GM23338 (cell line): ENCODE measurements around the gene NEO1. TPM values are rescaled to one million over a fixed set of nuclear protein-coding genes. Genes with fewer than 3 reads are reported as not detected.

ENCODE experiments used
- ATAC-seq: fragments of 200-7000 bp; cut with Tn5 transposase; 3 replicates; pipeline ENCODE4 v1.9.1; 2020
- DNase-seq: peaks from one replicate; pipeline ENCODE4 v3.0.0-alpha.2; 2015; ENCODE audit warnings: low spot score
- H2AFZ ChIP-seq: fragments of 200-600 bp; sonication (generic); 2 replicates; pipeline ENCODE4 v1.8.0; 2016; ENCODE audit warnings: antibody characterized with exemption, mild to moderate bottlenecking, moderate library complexity
- H3F3A ChIP-seq: fragments of 200-600 bp; sonication (generic); replicated peaks from 2 replicates; pipeline ENCODE4 v1.8.0; 2017; ENCODE audit warnings: antibody characterized with exemption, mixed run types, low read depth
- H3K27ac ChIP-seq: fragments of 200-600 bp; sonication (generic); 2 replicates; pipeline ENCODE4 v1.6.1; 2016; ENCODE audit warnings: low read depth
- H3K27me3 ChIP-seq: fragments of 200-600 bp; sonication (generic); 2 replicates; pipeline ENCODE4 v1.8.0; 2016; ENCODE audit warnings: mild to moderate bottlenecking, mixed run types, moderate library complexity; ENCODE audit not compliant: insufficient read depth
- H3K36me3 ChIP-seq: fragments of 200-600 bp; sonication (generic); 2 replicates; pipeline ENCODE4 v1.8.0; 2016; ENCODE audit warnings: mild to moderate bottlenecking; ENCODE audit not compliant: insufficient read depth
- H3K4me1 ChIP-seq: fragments of 200-600 bp; sonication (generic); 2 replicates; pipeline ENCODE4 v1.8.0; 2016; ENCODE audit warnings: mild to moderate bottlenecking, moderate library complexity; ENCODE audit not compliant: insufficient read depth
- H3K4me2 ChIP-seq: fragments of 200-600 bp; sonication (generic); 2 replicates; pipeline ENCODE4 v1.7.1; 2017; ENCODE audit warnings: mixed run types
- H3K4me3 ChIP-seq: fragments of 200-600 bp; sonication (generic); 2 replicates; pipeline ENCODE4 v1.6.1; 2016; ENCODE audit warnings: mixed run types
- H3K79me2 ChIP-seq: fragments of 200-600 bp; sonication (generic); replicated peaks from 2 replicates; pipeline ENCODE4 v1.8.0; 2017; ENCODE audit warnings: mild to moderate bottlenecking; ENCODE audit not compliant: insufficient read depth
- H3K9me2 ChIP-seq: fragments of 200-600 bp; sonication (generic); 2 replicates; pipeline ENCODE4 v1.8.0; 2017; ENCODE audit not compliant: insufficient read depth
- H4K20me1 ChIP-seq: fragments of 200-600 bp; sonication (generic); replicated peaks from 2 replicates; pipeline ENCODE4 v1.8.0; 2017; ENCODE audit warnings: mild to moderate bottlenecking; ENCODE audit not compliant: insufficient read depth
- H3K27ac Mint-ChIP-seq: 2 replicates; pipeline ENCODE4 v1.8.0; 2020; ENCODE audit warnings: inconsistent platforms, mild to moderate bottlenecking, moderate library complexity, mixed read lengths
- H3K27me3 Mint-ChIP-seq: 3 replicates; pipeline ENCODE4 v1.8.0; 2022; ENCODE audit warnings: low read depth, mild to moderate bottlenecking, moderate library complexity, mixed read lengths, inconsistent platforms; ENCODE audit not compliant: insufficient read depth, poor library complexity
- H3K36me3 Mint-ChIP-seq: 3 replicates; pipeline ENCODE4 v1.8.0; 2021; ENCODE audit warnings: low read depth, mild to moderate bottlenecking, inconsistent platforms, moderate library complexity, mixed read lengths
- H3K4me1 Mint-ChIP-seq: 3 replicates; pipeline ENCODE4 v1.8.0; 2020; ENCODE audit warnings: mild to moderate bottlenecking, inconsistent platforms, mixed read lengths
- H3K4me3 Mint-ChIP-seq: 3 replicates; pipeline ENCODE4 v1.8.0; 2021; ENCODE audit warnings: moderate library complexity, mild to moderate bottlenecking, inconsistent platforms, mixed read lengths
- H3K9me3 Mint-ChIP-seq: 3 replicates; pipeline ENCODE4 v1.8.0; 2020; ENCODE audit warnings: moderate library complexity, mild to moderate bottlenecking, inconsistent platforms, mixed read lengths
- CREB1 ChIP-seq: fragments of 250-450 bp; sonication (Bioruptor Pico); IDR thresholded peaks from 2 replicates; pipeline ENCODE4 v1.5.0; 2020; ENCODE audit warnings: low read depth, mild to moderate bottlenecking, moderate library complexity
- EZH2 ChIP-seq: fragments of 200-600 bp; sonication (generic); IDR thresholded peaks from one replicate; pipeline ENCODE4 v1.8.0; 2017; ENCODE audit warnings: antibody characterized with exemption, mild to moderate bottlenecking, low read depth; ENCODE audit not compliant: unreplicated experiment
- NANOG ChIP-seq: IDR thresholded peaks from 2 replicates; pipeline ENCODE4 v1.6.1; 2016; ENCODE audit warnings: antibody characterized with exemption, borderline replicate concordance
- POLR2AphosphoS5 ChIP-seq: IDR thresholded peaks from 2 replicates; pipeline ENCODE4 v1.6.1; 2016; ENCODE audit warnings: antibody characterized with exemption, low read depth
- STAT1 ChIP-seq: IDR thresholded peaks from one replicate; pipeline ENCODE4 v1.6.1; 2016; ENCODE audit warnings: antibody characterized with exemption; ENCODE audit not compliant: unreplicated experiment
- ZNF114 ChIP-seq: fragments of 250-450 bp; sonication (Bioruptor Pico); IDR thresholded peaks from 2 replicates; pipeline ENCODE4 v1.5.0; 2020; ENCODE audit warnings: mild to moderate bottlenecking, moderate library complexity
- ZNF331 ChIP-seq: fragments of 250-450 bp; sonication (Bioruptor Pico); IDR thresholded peaks from 2 replicates; pipeline ENCODE4 v1.5.0; 2020; ENCODE audit warnings: low read depth, mild to moderate bottlenecking, moderate library complexity
- polyA plus RNA-seq: library from polyadenylated mRNA; unstranded; fragments of >200 nt; fragmentation: Nextera tagmentation; extraction: Ambion mirVana; gene quantifications from 2 replicates; pipeline ENCODE4 v1.2.1, GENCODE V29; 2016
- total RNA-seq: library from RNA; depleted of rRNA; stranded (reverse); fragments of >200 nt; shearing (Covaris generic); gene quantifications from 2 replicates; pipeline ENCODE4 v1.2.3, GENCODE V29; 2014
- TF ChIP-seq, protein P1 (sequence below): IDR thresholded peaks from 2 replicates; pipeline ENCODE4 v1.6.1; 2016; ENCODE audit warnings: antibody characterized with exemption
- TF ChIP-seq, protein P2 (sequence below), 2 experiments: fragments of 200-600 bp in 1 of 2; sonication (generic) in 1 of 2; conservative IDR thresholded peaks; 2 replicates each; pipeline versions ENCODE4 v1.5.1 to v1.6.1; 2016 to 2017; ENCODE audit warnings: antibody characterized with exemption in 2 of 2, low read depth in 2 of 2, mild to moderate bottlenecking in 2 of 2, moderate library complexity in 1 of 2
- TF ChIP-seq, protein P3 (sequence below): fragments of 250-450 bp; sonication (Bioruptor Pico); IDR thresholded peaks from 2 replicates; pipeline ENCODE4 v1.5.0; 2020; ENCODE audit warnings: mild to moderate bottlenecking, moderate library complexity
- TF ChIP-seq, protein P4 (sequence below): IDR thresholded peaks from one replicate; pipeline ENCODE4 v1.6.1; 2018; ENCODE audit warnings: antibody characterized with exemption; ENCODE audit not compliant: unreplicated experiment

NEO1 gene
- total and polyA plus RNA-seq, 2 experiments from 2014 or later = 8.4 to 45.8 TPM

DNA sequence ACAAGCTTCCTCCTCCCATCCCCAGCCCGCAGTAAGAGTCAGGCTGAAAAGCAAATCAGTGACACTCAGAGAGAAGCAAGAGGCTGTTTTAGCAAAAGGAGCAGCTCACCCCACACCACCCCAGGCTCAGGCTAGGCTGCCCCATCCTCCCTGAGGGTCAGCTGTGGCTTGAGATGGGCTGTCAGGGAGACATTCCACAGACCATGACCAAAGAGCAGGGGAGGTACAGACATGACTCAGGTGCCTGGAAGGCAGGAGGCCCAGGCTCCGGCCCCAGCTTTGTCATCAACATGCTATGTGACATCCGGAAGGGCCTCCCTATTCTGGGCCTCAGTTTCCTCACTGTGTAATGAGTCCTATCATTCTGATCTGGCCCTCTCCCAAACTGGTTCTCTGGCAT, 291.8 kb downstream of the NEO1 start (continued):
- TF ChIP-seq ZNF331 (CRISPR knock-in tag) (no peak), NANOG (no peak), STAT1 (no peak), POLR2AphosphoS5 (no peak)
- TF ChIP-seq, protein P1, sequence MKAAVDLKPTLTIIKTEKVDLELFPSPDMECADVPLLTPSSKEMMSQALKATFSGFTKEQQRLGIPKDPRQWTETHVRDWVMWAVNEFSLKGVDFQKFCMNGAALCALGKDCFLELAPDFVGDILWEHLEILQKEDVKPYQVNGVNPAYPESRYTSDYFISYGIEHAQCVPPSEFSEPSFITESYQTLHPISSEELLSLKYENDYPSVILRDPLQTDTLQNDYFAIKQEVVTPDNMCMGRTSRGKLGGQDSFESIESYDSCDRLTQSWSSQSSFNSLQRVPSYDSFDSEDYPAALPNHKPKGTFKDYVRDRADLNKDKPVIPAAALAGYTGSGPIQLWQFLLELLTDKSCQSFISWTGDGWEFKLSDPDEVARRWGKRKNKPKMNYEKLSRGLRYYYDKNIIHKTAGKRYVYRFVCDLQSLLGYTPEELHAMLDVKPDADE = no peak

DNA sequence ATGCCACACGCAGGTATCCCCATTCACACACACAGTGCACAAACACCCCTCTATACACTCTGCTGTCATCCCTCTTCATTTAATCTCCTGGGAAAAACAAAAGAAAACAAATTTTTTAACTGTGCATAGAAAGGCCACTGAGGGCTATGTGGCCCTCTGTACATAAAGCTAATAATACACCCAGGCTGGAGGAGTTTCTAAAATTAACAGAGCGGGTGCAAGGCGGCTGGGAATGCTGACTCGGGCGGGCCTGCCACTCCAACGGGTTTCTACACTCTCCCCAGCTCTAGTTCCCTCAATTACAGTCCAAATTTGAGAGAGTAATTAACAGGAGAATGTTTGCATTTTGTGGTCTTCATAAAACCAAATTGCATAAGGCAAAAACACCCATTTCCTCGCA, 293.4 kb downstream of the NEO1 start:
- Histone ChIP-seq H3K79me2 (peaks cover 9% of the 10 kb centered on the region), H3K4me1 (peaks cover 6% of the 10 kb centered on the region; the same call in 1 of the 2 replicates), H3K27me3 (no peaks in the 10 kb centered on the region), H4K20me1 (peaks cover 31% of the 10 kb centered on the region), H3K4me3 (no peak overlapping the region), H2AFZ (no peak overlapping the region), H3F3A (no peaks in the 10 kb centered on the region), H3K36me3 (0 out of 2 replicates have a peak, but pooled peaks cover 9% of the 10 kb centered on the region), H3K4me2 (no peak overlapping the region), H3K9me2 (no peaks in the 10 kb centered on the region), H3K27ac (no peak overlapping the region)
- Mint-ChIP-seq H3K27ac (no peak overlapping the region), H3K4me1 (peaks cover 18% of the 10 kb centered on the region), H3K36me3 (peaks cover 16% of the 10 kb centered on the region), H3K27me3 (peaks cover 2% of the 10 kb centered on the region), H3K4me3 (no peak overlapping the region), H3K9me3 (no peaks in the 10 kb centered on the region; the same call in 2 of the 3 replicates)
- no peak for TF ChIP-seq ZNF331 (CRISPR knock-in tag)
- TF ChIP-seq, protein P1 = no peak
- TF ChIP-seq CREB1 (CRISPR knock-in tag) = no peak
- no peak for TF ChIP-seq NANOG
- no peak for TF ChIP-seq ZNF114 (CRISPR knock-in tag)
- no peak for TF ChIP-seq STAT1
- no peak for TF ChIP-seq EZH2
- TF ChIP-seq, protein P2, sequence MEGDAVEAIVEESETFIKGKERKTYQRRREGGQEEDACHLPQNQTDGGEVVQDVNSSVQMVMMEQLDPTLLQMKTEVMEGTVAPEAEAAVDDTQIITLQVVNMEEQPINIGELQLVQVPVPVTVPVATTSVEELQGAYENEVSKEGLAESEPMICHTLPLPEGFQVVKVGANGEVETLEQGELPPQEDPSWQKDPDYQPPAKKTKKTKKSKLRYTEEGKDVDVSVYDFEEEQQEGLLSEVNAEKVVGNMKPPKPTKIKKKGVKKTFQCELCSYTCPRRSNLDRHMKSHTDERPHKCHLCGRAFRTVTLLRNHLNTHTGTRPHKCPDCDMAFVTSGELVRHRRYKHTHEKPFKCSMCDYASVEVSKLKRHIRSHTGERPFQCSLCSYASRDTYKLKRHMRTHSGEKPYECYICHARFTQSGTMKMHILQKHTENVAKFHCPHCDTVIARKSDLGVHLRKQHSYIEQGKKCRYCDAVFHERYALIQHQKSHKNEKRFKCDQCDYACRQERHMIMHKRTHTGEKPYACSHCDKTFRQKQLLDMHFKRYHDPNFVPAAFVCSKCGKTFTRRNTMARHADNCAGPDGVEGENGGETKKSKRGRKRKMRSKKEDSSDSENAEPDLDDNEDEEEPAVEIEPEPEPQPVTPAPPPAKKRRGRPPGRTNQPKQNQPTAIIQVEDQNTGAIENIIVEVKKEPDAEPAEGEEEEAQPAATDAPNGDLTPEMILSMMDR (conservative IDR thresholded peaks at IDR 0.05; ENCODE audit: low read depth in 2 of 2) = no peak
- TF ChIP-seq, protein P3, sequence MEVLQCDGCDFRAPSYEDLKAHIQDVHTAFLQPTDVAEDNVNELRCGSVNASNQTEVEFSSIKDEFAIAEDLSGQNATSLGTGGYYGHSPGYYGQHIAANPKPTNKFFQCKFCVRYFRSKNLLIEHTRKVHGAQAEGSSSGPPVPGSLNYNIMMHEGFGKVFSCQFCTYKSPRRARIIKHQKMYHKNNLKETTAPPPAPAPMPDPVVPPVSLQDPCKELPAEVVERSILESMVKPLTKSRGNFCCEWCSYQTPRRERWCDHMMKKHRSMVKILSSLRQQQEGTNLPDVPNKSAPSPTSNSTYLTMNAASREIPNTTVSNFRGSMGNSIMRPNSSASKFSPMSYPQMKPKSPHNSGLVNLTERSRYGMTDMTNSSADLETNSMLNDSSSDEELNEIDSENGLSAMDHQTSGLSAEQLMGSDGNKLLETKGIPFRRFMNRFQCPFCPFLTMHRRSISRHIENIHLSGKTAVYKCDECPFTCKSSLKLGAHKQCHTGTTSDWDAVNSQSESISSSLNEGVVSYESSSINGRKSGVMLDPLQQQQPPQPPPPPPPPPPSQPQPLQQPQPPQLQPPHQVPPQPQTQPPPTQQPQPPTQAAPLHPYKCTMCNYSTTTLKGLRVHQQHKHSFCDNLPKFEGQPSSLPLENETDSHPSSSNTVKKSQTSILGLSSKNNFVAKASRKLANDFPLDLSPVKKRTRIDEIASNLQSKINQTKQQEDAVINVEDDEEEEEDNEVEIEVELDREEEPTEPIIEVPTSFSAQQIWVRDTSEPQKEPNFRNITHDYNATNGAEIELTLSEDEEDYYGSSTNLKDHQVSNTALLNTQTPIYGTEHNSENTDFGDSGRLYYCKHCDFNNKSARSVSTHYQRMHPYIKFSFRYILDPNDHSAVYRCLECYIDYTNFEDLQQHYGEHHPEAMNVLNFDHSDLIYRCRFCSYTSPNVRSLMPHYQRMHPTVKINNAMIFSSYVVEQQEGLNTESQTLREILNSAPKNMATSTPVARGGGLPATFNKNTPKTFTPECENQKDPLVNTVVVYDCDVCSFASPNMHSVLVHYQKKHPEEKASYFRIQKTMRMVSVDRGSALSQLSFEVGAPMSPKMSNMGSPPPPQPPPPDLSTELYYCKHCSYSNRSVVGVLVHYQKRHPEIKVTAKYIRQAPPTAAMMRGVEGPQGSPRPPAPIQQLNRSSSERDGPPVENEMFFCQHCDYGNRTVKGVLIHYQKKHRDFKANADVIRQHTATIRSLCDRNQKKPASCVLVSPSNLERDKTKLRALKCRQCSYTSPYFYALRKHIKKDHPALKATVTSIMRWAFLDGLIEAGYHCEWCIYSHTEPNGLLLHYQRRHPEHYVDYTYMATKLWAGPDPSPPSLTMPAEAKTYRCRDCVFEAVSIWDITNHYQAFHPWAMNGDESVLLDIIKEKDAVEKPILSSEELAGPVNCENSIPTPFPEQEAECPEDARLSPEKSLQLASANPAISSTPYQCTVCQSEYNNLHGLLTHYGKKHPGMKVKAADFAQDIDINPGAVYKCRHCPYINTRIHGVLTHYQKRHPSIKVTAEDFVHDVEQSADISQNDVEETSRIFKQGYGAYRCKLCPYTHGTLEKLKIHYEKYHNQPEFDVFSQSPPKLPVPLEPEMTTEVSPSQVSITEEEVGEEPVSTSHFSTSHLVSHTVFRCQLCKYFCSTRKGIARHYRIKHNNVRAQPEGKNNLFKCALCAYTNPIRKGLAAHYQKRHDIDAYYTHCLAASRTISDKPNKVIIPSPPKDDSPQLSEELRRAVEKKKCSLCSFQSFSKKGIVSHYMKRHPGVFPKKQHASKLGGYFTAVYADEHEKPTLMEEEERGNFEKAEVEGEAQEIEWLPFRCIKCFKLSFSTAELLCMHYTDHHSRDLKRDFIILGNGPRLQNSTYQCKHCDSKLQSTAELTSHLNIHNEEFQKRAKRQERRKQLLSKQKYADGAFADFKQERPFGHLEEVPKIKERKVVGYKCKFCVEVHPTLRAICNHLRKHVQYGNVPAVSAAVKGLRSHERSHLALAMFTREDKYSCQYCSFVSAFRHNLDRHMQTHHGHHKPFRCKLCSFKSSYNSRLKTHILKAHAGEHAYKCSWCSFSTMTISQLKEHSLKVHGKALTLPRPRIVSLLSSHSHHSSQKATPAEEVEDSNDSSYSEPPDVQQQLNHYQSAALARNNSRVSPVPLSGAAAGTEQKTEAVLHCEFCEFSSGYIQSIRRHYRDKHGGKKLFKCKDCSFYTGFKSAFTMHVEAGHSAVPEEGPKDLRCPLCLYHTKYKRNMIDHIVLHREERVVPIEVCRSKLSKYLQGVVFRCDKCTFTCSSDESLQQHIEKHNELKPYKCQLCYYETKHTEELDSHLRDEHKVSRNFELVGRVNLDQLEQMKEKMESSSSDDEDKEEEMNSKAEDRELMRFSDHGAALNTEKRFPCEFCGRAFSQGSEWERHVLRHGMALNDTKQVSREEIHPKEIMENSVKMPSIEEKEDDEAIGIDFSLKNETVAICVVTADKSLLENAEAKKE (CRISPR knock-in tag) = no peak
- TF ChIP-seq, protein P4, sequence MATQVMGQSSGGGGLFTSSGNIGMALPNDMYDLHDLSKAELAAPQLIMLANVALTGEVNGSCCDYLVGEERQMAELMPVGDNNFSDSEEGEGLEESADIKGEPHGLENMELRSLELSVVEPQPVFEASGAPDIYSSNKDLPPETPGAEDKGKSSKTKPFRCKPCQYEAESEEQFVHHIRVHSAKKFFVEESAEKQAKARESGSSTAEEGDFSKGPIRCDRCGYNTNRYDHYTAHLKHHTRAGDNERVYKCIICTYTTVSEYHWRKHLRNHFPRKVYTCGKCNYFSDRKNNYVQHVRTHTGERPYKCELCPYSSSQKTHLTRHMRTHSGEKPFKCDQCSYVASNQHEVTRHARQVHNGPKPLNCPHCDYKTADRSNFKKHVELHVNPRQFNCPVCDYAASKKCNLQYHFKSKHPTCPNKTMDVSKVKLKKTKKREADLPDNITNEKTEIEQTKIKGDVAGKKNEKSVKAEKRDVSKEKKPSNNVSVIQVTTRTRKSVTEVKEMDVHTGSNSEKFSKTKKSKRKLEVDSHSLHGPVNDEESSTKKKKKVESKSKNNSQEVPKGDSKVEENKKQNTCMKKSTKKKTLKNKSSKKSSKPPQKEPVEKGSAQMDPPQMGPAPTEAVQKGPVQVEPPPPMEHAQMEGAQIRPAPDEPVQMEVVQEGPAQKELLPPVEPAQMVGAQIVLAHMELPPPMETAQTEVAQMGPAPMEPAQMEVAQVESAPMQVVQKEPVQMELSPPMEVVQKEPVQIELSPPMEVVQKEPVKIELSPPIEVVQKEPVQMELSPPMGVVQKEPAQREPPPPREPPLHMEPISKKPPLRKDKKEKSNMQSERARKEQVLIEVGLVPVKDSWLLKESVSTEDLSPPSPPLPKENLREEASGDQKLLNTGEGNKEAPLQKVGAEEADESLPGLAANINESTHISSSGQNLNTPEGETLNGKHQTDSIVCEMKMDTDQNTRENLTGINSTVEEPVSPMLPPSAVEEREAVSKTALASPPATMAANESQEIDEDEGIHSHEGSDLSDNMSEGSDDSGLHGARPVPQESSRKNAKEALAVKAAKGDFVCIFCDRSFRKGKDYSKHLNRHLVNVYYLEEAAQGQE = no peak
- DNase-seq (no peak), ATAC-seq (no peak)
